Endothelial cell of umbilical vein (primary cell): ENCODE measurements around the gene DNAJB5.

Source experiments
- POLR2A ChIP-seq: IDR thresholded peaks from 2 replicates; pipeline ENCODE4 v1.6.1; 2012; ENCODE audit warnings: low read depth, mild to moderate bottlenecking, control low read depth, low read length
- TF ChIP-seq, protein P1 (sequence below): IDR thresholded peaks from 2 replicates; pipeline ENCODE4 v1.6.1; 2011; ENCODE audit not compliant: insufficient read depth, insufficient read length
- TF ChIP-seq, protein P2 (sequence below), 2 donors: IDR thresholded peaks; 1 replicate in 1 of 2; 2 replicates in 1 of 2; pipeline ENCODE4 v1.5.1; 2011; ENCODE audit warnings: low read length in 2 of 2, mild to moderate bottlenecking in 2 of 2, moderate library complexity in 2 of 2, control low read depth in 1 of 2, inconsistent platforms in 1 of 2, low read depth in 1 of 2; ENCODE audit not compliant: insufficient read depth in 1 of 2; ENCODE audit errors: extremely low read depth in 1 of 2

DNA sequence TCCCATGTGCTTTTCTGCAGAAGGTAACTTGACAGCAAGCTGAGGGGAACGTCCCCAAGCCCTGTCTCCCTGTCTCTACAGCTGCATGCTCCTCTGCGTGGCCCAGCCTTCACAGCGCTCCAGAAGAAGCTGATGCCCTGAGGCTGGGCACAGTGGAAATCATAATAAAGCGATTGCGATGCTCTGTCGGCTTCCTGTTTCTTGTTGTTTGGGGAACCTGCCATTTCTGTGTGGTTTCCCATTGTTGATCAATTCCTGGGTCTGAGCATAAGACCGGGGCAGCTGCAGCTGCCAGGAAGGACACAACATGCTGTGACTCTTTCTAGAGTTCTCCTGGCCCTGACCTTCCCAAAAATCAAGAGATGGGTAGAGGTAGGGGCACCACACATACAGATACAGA is 7.2 kb upstream of the DNAJB5 start:
- TF ChIP-seq, protein P1, sequence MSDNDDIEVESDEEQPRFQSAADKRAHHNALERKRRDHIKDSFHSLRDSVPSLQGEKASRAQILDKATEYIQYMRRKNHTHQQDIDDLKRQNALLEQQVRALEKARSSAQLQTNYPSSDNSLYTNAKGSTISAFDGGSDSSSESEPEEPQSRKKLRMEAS, result no peak
- TF ChIP-seq, protein P2, sequence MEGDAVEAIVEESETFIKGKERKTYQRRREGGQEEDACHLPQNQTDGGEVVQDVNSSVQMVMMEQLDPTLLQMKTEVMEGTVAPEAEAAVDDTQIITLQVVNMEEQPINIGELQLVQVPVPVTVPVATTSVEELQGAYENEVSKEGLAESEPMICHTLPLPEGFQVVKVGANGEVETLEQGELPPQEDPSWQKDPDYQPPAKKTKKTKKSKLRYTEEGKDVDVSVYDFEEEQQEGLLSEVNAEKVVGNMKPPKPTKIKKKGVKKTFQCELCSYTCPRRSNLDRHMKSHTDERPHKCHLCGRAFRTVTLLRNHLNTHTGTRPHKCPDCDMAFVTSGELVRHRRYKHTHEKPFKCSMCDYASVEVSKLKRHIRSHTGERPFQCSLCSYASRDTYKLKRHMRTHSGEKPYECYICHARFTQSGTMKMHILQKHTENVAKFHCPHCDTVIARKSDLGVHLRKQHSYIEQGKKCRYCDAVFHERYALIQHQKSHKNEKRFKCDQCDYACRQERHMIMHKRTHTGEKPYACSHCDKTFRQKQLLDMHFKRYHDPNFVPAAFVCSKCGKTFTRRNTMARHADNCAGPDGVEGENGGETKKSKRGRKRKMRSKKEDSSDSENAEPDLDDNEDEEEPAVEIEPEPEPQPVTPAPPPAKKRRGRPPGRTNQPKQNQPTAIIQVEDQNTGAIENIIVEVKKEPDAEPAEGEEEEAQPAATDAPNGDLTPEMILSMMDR (IDR thresholded peaks at IDR 0.05; ENCODE audit: extremely low read depth in 1 of 2, insufficient read depth in 1 of 2, low read depth in 1 of 2, low read length in 2 of 2), result no peak
- no peak for TF ChIP-seq POLR2A
